ENCODE measurements around the gene GTF2I. TPM values are rescaled to one million over a fixed set of nuclear protein-coding genes. Genes with fewer than 3 reads are reported as not detected.

GTF2I gene
- total RNA-seq (2014; rRNA removed; shearing (Covaris generic)), result 78.9 and 113 TPM in 2 replicates

DNA sequence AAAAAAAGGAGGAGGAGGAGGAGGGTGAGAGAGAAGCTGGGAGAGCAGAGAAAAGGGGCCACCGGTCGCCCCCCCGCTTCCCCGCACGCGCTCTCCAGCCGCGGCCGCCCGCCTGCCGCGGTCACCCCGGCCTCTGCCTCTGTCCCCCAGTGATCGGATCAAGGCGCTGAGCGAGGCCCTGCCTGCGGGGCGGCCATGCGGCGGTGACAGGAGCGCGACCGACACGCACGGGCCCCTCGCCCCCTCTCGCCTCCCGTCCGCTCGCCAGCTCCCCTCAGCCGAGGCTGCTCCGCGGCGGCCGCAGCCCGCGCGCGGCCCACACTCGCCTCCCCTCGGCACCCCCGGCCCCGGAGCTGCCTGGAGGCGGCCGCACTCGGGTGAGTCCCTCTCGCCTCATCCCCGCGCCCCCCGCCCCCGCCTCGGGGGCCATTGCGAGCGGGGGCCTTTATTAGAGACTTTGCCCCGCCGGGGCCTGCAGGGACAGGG, at the start of gene GTF2I:
Gene GTF2I, plus strand, starts transcription at position 27 of the 486 bp plus-strand sequence. CDS start 31,411 bp downstream, outside the sequence.
- Histone ChIP-seq H3K9me3 (replicated peaks) (peaks cover 4% of the 10 kb centered on the region), H3K4me1 (replicated peaks) (peaks cover 31% of the 10 kb centered on the region)

GRCh38 chr7:74612015-74612829, 45.3 kb upstream of the GTF2I start:
- H3K27me3 ChIP-seq (replicated peaks), result no peaks in the 10 kb centered on the region
- H3K4me3 ChIP-seq, result no peak overlapping the region
- peaks cover 5% of the 10 kb centered on the region; the same call in 1 of the 2 replicates for H3K4me1 ChIP-seq (replicated peaks)
- no peaks in the 10 kb centered on the region for H3K9me3 ChIP-seq (replicated peaks)
- H3K36me3 ChIP-seq, result no peaks in the 10 kb centered on the region
- DNase-seq (ENCODE audit: low read depth in 1 of 2, low spot score in 2 of 2), result no peak
- H3K27ac ChIP-seq, result no peak overlapping the region

More for the DNA sequence above, at the start of gene GTF2I:
- H3K36me3 ChIP-seq, result peaks cover 28% of the 10 kb centered on the region
- no peak for DNase-seq (ENCODE audit: low read depth in 1 of 2, low spot score in 2 of 2)
- H3K4me3 ChIP-seq, result peak within 1 kb of the TSS; percentile 100
- H3K27ac ChIP-seq, result peak within 1 kb of the TSS; percentile 93
- H3K27me3 ChIP-seq (replicated peaks), result no peaks in the 10 kb centered on the region

DNA sequence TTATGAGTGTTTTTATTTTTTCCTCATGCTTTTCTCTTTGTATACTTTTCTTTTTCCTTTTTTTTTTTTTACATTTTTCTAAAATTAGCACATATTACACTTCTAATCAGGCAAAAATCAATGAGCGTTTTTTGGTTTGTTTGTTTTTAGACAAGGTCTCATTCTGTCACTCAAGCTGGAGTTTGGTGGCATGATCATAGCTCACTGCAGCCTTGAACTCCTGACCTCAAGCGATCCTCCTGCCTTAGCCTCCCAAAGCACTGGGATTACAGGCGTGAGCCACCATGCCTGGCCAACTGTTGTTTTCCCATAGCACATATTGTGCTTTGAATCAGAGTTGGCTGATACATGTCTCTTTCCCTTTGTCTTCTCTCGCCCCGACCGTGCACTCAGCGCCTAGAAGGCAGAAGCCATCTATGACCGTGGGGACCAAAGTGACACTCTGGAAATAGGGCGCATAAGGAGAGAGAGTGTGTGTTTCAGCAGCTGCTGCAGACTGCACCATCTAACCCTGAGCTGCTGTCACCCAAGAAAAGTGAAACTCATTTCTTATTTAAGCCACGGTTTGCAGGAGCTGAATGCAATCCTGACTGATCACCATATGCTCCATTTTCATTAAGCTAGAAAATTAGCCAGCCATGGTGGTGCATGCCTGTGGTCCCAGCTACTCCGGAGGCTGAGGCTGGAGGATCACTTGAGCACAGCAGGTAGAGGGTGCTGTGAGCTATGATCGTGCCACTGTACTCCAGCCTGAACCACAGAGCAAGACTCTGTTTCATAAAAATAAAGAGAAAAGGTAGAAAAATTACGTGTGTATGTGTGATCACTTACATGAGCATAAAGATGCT, 41.4 kb upstream of the GTF2I start:
- Histone ChIP-seq H3K4me1 (replicated peaks) (peaks cover 5% of the 10 kb centered on the region; the same call in 1 of the 2 replicates), H3K27ac (no peak overlapping the region)

DNA sequence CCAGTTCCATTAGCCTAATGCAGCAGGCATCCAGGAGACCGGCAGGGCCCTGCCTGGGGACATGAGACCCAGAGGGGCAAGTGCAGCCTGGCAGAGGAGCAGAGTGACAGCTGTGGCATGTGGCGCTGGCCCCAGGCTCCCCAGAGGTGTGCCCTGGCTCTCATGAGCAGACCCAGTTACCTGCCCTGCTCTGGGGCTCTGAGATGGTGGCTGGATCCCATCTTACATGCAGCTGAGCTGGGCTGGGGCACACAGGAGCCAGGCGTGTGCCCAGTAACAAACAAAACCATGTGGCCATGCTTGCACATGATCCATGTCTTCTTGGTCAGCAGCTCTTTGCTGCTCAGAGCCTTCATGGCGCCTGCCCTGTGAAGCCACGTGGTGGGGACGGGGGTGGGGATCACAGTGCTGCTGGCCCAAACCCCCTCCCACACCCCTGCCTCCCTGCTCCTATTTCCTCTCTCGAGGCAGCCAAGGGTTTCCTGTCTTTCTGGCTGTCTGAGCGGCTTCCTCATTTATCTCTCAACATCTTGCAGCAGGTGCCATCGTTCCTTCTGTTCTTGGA, 40.3 kb upstream of the GTF2I start:
- no peaks in the 10 kb centered on the region for H3K27me3 ChIP-seq (replicated peaks)
- H3K27ac ChIP-seq, result no peak overlapping the region
- peaks cover 5% of the 10 kb centered on the region; the same call in 1 of the 2 replicates for H3K4me1 ChIP-seq (replicated peaks)
- no peaks in the 10 kb centered on the region for H3K9me3 ChIP-seq (replicated peaks)
- no peaks in the 10 kb centered on the region for H3K36me3 ChIP-seq
- H3K4me3 ChIP-seq, result no peak overlapping the region
- DNase-seq (ENCODE audit: low read depth in 1 of 2, low spot score in 2 of 2), result no peak

More for the DNA sequence above, 41.4 kb upstream of the GTF2I start:
- H3K9me3 ChIP-seq (replicated peaks), result no peaks in the 10 kb centered on the region
- H3K36me3 ChIP-seq, result no peaks in the 10 kb centered on the region
- H3K27me3 ChIP-seq (replicated peaks), result no peaks in the 10 kb centered on the region
- DNase-seq (ENCODE audit: low read depth in 1 of 2, low spot score in 2 of 2), result no peak
- no peak overlapping the region for H3K4me3 ChIP-seq

GRCh38 chr7:74619235-74619860, 38.2 kb upstream of the GTF2I start:
- Histone ChIP-seq H3K27ac (no peak overlapping the region), H3K4me1 (replicated peaks) (no peaks in the 10 kb centered on the region), H3K4me3 (no peak overlapping the region), H3K9me3 (replicated peaks) (no peaks in the 10 kb centered on the region), H3K27me3 (replicated peaks) (no peaks in the 10 kb centered on the region), H3K36me3 (no peaks in the 10 kb centered on the region)
- no peak for DNase-seq (ENCODE audit: low read depth in 1 of 2, low spot score in 2 of 2)

DNA sequence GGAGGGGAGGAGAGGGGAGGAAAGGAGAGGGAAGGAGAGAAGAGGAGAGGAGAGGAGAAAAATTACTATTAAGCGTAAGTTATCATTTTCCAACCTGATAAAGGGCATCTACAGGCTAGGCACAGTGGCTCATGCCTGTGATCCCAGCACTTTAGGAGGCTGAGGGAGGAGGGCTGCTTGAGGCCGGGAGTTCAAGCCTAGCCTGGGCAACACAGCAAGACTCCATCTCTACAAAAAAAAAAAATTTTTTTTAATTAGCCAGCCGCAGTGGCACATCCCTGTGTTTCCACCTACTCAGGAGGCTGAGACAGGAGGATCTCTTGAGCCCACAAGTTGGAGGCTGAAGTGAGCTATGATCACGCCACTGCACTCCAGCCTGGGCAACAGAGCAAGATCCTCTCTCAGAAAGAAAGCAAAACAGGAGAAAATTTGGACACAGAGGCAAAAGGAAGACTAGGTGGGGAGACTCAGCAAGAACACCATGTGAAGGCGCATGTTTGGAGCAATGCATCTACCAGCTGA, 35.2 kb upstream of the GTF2I start:
- H3K27me3 ChIP-seq (replicated peaks), result no peaks in the 10 kb centered on the region
- no peaks in the 10 kb centered on the region for H3K36me3 ChIP-seq
- no peak overlapping the region for H3K4me3 ChIP-seq
- H3K27ac ChIP-seq, result no peak overlapping the region
- H3K9me3 ChIP-seq (replicated peaks), result no peaks in the 10 kb centered on the region
- no peak for DNase-seq (ENCODE audit: low read depth in 1 of 2, low spot score in 2 of 2)
- H3K4me1 ChIP-seq (replicated peaks), result no peaks in the 10 kb centered on the region

DNA sequence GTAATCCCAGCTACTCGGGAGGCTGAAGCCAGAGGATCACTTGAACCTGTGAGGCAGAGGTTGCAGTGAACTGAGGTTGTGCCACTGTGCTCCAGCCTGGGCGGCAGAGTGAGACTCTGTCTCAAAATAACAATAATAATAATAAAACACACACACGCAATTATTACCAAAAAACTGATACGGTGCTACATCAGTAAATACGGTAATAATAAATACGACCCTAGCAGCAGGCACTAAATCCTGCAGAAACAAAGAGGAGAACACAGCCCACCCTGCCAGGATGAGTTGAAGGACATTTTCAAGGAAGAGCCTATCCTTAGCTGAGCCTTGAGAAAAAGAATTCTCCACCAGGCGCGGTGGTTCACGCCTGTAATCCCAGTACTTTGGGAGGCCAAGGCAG, 34.4 kb upstream of the GTF2I start:
- no peaks in the 10 kb centered on the region for H3K9me3 ChIP-seq (replicated peaks)
- no peaks in the 10 kb centered on the region for H3K27me3 ChIP-seq (replicated peaks)
- no peak for DNase-seq (ENCODE audit: low read depth in 1 of 2, low spot score in 2 of 2)

GRCh38 chr7:74625446-74625845, 32.1 kb upstream of the GTF2I start:
- H3K4me3 ChIP-seq, result no peak overlapping the region
- H3K36me3 ChIP-seq, result no peaks in the 10 kb centered on the region
- peaks cover 5% of the 10 kb centered on the region for H3K4me1 ChIP-seq (replicated peaks)
- H3K27me3 ChIP-seq (replicated peaks), result no peaks in the 10 kb centered on the region
- DNase-seq (ENCODE audit: low read depth in 1 of 2, low spot score in 2 of 2), result peak in 1 of 2 experiments; percentile 38
- H3K27ac ChIP-seq, result no peak overlapping the region
- H3K9me3 ChIP-seq (replicated peaks), result no peaks in the 10 kb centered on the region

More for the DNA sequence above, 34.4 kb upstream of the GTF2I start:
- Histone ChIP-seq H3K36me3 (no peaks in the 10 kb centered on the region), H3K4me1 (replicated peaks) (peaks cover 3% of the 10 kb centered on the region), H3K27ac (no peak overlapping the region), H3K4me3 (no peak overlapping the region)

DNA sequence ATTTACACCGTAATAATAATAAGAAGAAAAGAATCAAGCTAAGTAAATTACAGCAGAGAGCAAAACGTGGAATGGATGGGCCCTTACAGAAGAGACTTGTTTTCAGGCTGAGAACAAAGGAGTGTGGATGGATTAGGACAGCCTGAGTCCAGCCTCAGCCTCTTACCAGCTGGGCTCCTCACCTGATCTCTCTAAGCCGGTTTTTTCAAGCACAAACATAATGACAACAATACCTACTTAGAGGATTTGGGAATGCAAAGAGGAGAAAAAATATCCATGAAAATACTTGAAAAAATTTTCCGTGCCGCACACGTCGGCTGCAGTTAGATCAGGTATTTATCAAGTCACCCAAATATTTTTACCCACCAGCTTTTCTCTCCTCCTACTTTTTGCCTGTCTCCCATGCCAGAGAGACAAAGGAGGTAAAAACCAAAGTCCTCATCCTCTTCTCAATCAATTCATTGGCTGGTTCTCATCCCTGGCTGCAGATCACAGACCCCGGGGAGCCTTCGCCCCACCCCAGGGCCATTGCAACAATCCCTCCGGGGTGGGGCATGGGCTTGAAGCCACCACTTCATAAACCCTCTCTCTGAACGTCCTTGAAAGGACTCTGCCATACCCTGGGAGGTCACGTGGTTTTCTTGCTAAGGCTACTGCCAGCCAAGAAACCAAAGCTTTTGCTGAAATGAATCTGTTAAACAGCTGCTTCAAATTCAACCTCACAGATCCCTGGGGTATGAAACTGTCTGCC, 29.7 kb upstream of the GTF2I start:
- no peaks in the 10 kb centered on the region for H3K9me3 ChIP-seq (replicated peaks)
- DNase-seq (ENCODE audit: low read depth in 1 of 2, low spot score in 2 of 2), result no peak
- H3K27ac ChIP-seq, result no peak overlapping the region
- H3K36me3 ChIP-seq, result no peaks in the 10 kb centered on the region
- no peak overlapping the region for H3K4me3 ChIP-seq
- no peaks in the 10 kb centered on the region for H3K27me3 ChIP-seq (replicated peaks)
- H3K4me1 ChIP-seq (replicated peaks), result peaks cover 5% of the 10 kb centered on the region

- Histone ChIP-seq H3K4me3 (no peak overlapping the region), H3K4me1 (replicated peaks) (peaks cover 22% of the 10 kb centered on the region), H3K27me3 (replicated peaks) (no peaks in the 10 kb centered on the region), H3K36me3 (no peaks in the 10 kb centered on the region), H3K9me3 (replicated peaks) (no peaks in the 10 kb centered on the region), H3K27ac (no peak overlapping the region)
- DNase-seq (ENCODE audit: low read depth in 1 of 2, low spot score in 2 of 2), result no peak
Measured at GRCh38 chr7:74632505-74632904, 25.0 kb upstream of the GTF2I start.

DNA sequence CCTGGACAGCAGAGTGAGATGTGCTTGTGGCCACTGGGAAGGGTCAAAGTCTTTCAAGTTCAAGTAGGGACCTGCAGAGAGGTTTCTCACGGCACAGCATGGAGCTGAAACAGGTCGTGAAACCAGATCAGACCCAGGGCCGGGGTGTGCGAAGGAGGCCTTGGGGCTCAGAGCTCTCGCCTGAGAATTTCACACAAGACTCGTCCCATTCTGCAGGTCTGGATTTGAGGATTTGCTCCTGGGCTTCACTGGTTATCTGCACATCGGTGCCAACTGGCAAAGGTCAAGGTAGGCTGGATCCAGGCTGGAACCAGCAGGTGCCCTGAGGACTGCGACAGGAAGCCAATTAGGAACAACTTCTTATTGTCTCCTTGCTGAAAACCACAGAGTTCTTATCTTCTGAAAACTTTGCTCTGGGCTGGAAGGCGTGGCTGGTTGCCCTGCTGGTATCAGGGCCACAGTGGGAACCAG, 24.0 kb upstream of the GTF2I start:
- Histone ChIP-seq H3K4me1 (replicated peaks) (peaks cover 17% of the 10 kb centered on the region), H3K27ac (no peak overlapping the region), H3K27me3 (replicated peaks) (no peaks in the 10 kb centered on the region), H3K9me3 (replicated peaks) (no peaks in the 10 kb centered on the region), H3K4me3 (no peak overlapping the region), H3K36me3 (no peaks in the 10 kb centered on the region)
- DNase-seq (ENCODE audit: low read depth in 1 of 2, low spot score in 2 of 2), result no peak

DNA sequence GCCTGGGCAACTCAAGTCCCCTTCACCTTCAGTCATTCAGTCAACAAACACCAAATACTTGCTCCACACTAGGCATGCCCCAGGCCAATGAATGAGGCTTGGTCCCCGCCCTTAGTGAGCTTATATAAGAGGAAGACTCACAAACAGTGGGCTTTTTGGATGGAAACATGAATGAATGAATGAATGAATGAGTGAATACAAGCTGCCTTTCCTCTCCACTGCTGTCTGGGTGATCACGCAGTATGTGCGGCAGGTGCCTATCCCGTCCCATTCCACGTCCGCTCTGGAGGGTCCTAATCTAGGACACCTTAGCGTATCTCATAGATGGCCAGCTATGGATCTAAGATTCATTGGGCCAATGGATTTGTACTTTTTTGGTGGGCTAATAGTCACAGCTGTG, 19.8 kb upstream of the GTF2I start:
- no peak for DNase-seq (ENCODE audit: low read depth in 1 of 2, low spot score in 2 of 2)
- H3K27ac ChIP-seq, result no peak overlapping the region
- H3K9me3 ChIP-seq (replicated peaks), result no peaks in the 10 kb centered on the region

More for the DNA sequence above, 19.8 kb upstream of the GTF2I start:
- Histone ChIP-seq H3K4me3 (no peak overlapping the region), H3K4me1 (replicated peaks) (peaks cover 20% of the 10 kb centered on the region), H3K36me3 (no peaks in the 10 kb centered on the region), H3K27me3 (replicated peaks) (no peaks in the 10 kb centered on the region)
